Measurements from ENCODE around the gene LRRC4C.
"Not testable (repeated sequence)": the region's sequence is repeated elsewhere in the genome, so short reads cannot be mapped to it uniquely, and the experiment has no call there.

The LRRC4C gene

DNA sequence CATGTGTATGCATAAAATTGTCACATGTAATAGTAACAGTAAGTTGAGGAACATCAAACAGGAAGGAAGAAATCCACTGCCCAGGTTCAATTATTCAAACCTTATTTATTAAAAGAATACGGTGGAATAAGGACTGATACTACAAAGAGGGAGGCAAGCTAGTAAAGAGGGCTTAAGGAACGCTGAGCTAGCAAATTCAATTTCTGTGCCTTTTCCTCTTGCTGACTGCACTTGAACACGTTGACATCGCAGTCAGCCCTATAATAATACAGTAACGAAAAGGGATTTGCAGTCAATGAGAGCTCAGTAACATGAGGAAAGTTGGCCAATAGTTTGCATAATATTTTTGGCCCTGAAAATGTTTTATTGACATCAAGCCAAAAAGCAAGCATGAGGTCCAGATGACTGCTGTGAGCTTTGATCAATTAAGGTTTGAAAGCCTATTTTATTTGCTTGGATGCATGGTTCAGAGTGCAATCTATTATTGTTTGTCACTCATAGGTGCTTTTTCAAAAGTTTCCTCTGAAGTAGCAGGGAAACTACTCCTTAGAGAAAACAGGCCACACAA is 861.8 kb downstream of the LRRC4C start:
- DNase-seq (ENCODE audit: low spot score in 2 of 2) = no peak
- no peaks in the 10 kb centered on the region for H3K36me3 ChIP-seq (replicated peaks)
- no peaks in the 10 kb centered on the region for H3K27me3 ChIP-seq (ENCODE audit: low read depth)
- H3K4me3 ChIP-seq = no peak overlapping the region
- H3K9me3 ChIP-seq = no peaks in the 10 kb centered on the region
- H3K4me1 ChIP-seq = no peaks in the 10 kb centered on the region
- in situ Hi-C loops (cut with MboI; ENCODE audit: low sequenced_read_pairs) = no loop called here

DNA sequence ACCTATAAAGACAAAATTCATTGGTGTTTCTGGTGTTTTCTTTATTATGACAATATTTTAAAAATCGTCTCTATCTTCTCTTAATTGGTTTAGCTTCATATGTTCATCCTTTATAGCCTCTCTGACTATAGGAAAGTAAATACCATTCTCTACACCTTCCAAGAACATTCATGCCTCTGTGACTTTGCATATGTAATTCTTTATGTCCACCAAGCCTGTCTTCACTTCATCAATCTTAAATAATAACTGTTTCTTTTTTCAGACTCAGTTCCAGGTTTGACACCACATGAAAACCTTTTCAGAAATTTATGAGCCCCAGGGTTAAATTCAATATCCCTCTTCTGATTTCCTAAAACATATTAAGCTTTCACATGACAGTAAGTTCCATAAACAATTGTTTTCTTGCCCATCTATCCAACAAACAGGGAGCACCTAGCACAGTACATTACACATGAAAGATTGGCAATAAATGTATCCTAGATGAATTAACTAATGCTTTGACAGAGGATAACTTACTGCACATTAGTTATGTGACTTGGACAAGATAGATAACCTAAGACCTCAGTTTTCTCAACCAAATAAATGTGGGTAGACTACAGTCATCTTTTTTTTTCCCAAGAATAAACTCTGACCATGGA is 886.1 kb downstream of the LRRC4C start:
- H3K4me1 ChIP-seq = no peaks in the 10 kb centered on the region
- no peaks in the 10 kb centered on the region for H3K27me3 ChIP-seq (ENCODE audit: low read depth)
- DNase-seq (ENCODE audit: low spot score in 2 of 2) = no peak
- in situ Hi-C loops (cut with MboI; ENCODE audit: low sequenced_read_pairs) = no loop called here
- H3K9me3 ChIP-seq = no peaks in the 10 kb centered on the region
- no peaks in the 10 kb centered on the region for H3K36me3 ChIP-seq (replicated peaks)
- no peak overlapping the region for H3K4me3 ChIP-seq

DNA sequence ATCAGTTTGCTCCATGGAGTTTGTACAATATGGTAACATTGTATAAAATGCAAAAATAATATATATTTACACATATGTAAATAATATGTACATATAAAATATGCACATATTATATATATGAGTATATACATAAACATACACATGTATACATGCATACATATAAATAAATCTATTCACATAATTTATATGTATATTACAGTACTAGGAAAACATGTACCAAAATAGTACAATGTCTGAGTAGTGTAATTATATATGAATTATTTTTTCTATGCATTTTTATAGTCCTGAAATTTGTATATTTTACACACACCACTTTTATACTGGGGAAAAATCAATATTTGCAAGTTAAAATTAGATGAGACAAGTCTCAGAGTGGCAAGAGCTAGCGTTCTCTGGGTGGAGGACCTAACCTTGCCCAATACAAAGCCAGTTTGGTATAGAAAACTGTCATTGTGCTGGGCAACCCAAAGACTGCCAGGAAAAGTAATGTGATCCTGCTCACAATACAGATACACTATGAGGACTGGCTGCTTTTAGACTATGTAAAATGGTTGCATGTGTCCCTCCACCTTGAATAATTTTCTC is 889.4 kb downstream of the LRRC4C start:
- Histone ChIP-seq H3K27me3 (ENCODE audit: low read depth) (no peaks in the 10 kb centered on the region), H3K9me3 (no peaks in the 10 kb centered on the region), H3K4me1 (no peaks in the 10 kb centered on the region), H3K4me3 (no peak overlapping the region), H3K36me3 (replicated peaks) (no peaks in the 10 kb centered on the region)
- no peak for DNase-seq (ENCODE audit: low spot score in 2 of 2)
- in situ Hi-C loops (cut with MboI; ENCODE audit: low sequenced_read_pairs) = no loop called here

DNA sequence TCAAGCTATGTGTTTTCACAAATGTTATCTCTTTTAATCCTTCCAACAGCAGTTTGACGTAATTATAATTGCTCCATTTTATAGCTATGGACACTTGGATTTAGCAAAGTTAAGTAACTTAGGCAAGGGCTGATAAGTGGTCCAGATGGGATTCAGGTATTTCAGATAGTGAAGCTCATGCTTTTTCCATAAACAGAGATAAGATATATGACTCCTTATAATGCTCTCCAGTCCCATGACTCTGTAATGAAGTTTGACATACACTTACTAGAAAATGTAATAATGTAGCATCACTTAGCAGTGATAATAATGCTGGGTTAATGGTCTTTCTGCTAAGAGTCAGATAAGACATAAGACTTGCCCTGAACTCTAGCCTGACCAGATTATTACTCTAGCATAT is 892.1 kb downstream of the LRRC4C start:
- Histone ChIP-seq H3K36me3 (replicated peaks) (no peaks in the 10 kb centered on the region), H3K27me3 (ENCODE audit: low read depth) (no peaks in the 10 kb centered on the region), H3K4me1 (no peaks in the 10 kb centered on the region), H3K4me3 (no peak overlapping the region), H3K9me3 (no peaks in the 10 kb centered on the region)
- DNase-seq (ENCODE audit: low spot score in 2 of 2) = no peak
- in situ Hi-C loops (cut with MboI; ENCODE audit: low sequenced_read_pairs) = no loop called here

DNA sequence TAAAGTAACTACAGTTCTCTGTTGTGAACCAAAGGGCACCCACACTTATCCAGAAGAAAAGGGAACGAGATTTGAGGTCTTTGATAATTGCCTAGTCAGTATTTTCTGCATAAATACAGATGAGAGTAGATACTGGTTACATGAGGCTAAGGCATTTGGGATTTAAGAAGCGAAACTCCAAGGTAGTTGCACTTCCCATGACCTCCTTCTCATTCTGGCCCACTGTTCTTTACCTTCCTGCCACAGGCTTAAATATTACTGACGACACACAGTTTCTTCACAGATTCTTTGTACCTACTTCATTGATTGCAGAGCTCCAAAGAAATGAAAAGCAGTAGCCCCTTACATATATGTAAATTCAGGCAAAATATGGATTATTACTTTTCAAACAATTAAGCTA is 915.3 kb downstream of the LRRC4C start:
- H3K4me3 ChIP-seq = no peak overlapping the region
- no peaks in the 10 kb centered on the region for H3K4me1 ChIP-seq
- H3K27me3 ChIP-seq (ENCODE audit: low read depth) = no peaks in the 10 kb centered on the region
- no peaks in the 10 kb centered on the region for H3K9me3 ChIP-seq
- no peaks in the 10 kb centered on the region for H3K36me3 ChIP-seq (replicated peaks)
- DNase-seq (ENCODE audit: low spot score in 2 of 2) = no peak
- in situ Hi-C loops (cut with MboI; ENCODE audit: low sequenced_read_pairs) = no loop called here

DNA sequence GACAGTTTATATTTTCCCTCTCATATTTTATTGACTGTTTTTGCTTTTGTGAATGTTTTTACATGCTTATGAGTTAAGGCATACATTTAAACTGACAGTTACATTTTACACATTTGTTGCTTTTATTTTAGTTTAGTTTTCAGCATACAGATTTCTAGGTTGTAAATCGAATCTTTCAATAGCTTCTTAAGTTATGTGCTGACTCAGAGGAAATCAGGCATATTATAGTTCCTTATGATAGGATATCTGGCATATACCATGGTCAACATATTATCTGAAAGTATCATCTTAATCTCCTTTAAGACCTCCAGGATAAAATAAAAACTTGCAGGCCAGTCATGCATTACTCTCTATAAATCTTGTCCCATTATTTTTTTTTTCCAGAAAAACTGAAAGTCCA is 916.6 kb downstream of the LRRC4C start:
- no peaks in the 10 kb centered on the region for H3K9me3 ChIP-seq
- no peaks in the 10 kb centered on the region for H3K36me3 ChIP-seq (replicated peaks)
- no peaks in the 10 kb centered on the region for H3K27me3 ChIP-seq (ENCODE audit: low read depth)
- in situ Hi-C loops (cut with MboI; ENCODE audit: low sequenced_read_pairs) = no loop called here
- DNase-seq (ENCODE audit: low spot score in 2 of 2) = no peak
- H3K4me1 ChIP-seq = no peaks in the 10 kb centered on the region
- H3K4me3 ChIP-seq = no peak overlapping the region

DNA sequence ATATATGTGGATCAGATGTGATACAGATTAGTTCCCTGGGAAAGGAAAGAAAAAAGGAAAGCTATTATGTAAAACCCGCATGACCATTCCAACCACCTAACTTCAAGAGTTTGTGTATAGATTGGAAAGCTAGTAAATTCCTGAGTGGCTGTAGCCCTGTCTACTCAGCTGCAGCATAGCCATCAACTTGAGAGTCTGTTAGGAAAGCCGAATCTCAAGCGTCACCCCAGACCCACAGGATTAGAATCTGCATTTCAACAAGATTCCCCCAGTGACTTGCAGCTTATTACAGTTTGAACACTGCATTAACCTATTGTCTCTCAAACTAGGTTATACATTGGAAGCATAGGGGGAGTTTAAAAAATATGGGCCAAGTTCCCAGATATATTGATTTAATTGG is 921.7 kb downstream of the LRRC4C start:
- no peak for DNase-seq (ENCODE audit: low spot score in 2 of 2)
- no peaks in the 10 kb centered on the region for H3K4me1 ChIP-seq
- H3K27me3 ChIP-seq (ENCODE audit: low read depth) = no peaks in the 10 kb centered on the region
- H3K9me3 ChIP-seq = no peaks in the 10 kb centered on the region
- H3K36me3 ChIP-seq (replicated peaks) = no peaks in the 10 kb centered on the region
- in situ Hi-C loops (cut with MboI; ENCODE audit: low sequenced_read_pairs) = no loop called here
- H3K4me3 ChIP-seq = no peak overlapping the region

DNA sequence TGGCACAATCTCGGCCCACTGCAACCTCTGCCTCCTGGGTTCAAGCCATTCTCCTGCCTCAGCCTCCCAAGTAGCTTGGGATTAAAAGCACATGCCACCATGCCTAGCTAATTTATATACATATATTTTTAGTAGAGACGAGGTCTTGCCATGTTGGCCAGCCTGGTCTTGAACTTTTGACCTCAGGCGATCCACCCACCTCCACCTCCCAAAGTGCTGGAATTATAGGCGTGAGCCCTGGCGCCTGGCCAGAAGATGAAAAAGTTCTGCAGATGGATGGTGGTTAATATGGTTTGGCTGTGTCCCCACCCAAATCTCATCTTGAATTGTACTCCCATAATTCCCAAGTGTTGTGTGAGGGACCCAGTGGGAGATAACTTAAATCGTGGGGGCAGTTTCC is 937.4 kb downstream of the LRRC4C start:
- H3K9me3 ChIP-seq; DNase-seq (ENCODE audit: low spot score in 2 of 2): not testable (repeated sequence)

DNA sequence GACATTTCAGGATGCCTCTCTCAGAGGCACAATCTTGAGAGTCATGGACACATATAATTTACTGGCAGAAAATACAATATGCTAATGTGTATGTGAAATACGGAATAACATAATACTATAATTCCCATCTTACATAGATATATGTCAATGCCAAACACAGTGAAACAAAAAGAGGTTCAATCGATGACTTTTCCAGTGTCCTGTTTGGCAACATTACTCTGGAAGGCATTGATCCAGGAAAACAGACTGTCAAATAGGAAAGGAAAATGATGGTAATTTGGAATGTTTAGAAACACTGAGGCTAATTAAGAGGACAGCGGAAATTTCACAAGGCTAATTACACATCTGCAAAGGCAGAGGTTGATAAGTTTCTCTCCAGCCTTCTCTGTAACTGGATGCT is 942.3 kb downstream of the LRRC4C start:
- no peaks in the 10 kb centered on the region for H3K9me3 ChIP-seq
- H3K27me3 ChIP-seq (ENCODE audit: low read depth) = no peaks in the 10 kb centered on the region
- no peaks in the 10 kb centered on the region for H3K4me1 ChIP-seq
- no peaks in the 10 kb centered on the region for H3K36me3 ChIP-seq (replicated peaks)
- DNase-seq (ENCODE audit: low spot score in 2 of 2) = no peak
- no peak overlapping the region for H3K4me3 ChIP-seq
- in situ Hi-C loops (cut with MboI; ENCODE audit: low sequenced_read_pairs) = no loop called here

More for the DNA sequence above, 937.4 kb downstream of the LRRC4C start:
- H3K27me3 ChIP-seq (ENCODE audit: low read depth); in situ Hi-C loops (cut with MboI; ENCODE audit: low sequenced_read_pairs); H3K4me1 ChIP-seq; H3K36me3 ChIP-seq (replicated peaks); H3K4me3 ChIP-seq: not testable (repeated sequence)

DNA sequence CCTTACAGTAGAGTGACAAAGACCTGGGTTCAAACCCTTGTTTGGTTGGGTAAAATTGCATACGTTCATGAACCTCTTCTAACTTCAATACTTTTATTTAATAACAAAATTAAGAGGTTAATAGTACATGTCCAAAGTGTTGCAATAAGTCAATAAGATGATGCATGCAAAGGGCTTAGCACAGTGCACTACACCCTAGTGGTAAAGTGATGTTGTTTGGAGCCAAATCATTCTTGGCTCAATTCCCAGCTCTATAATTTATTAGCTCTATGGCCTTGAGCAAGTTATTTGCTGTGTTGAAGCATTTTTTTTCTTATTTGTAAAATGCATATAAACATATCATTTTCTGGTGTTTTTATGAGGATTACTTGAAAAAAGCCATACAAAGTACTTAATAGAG is 945.3 kb downstream of the LRRC4C start:
- no peaks in the 10 kb centered on the region for H3K27me3 ChIP-seq (ENCODE audit: low read depth)
- in situ Hi-C loops (cut with MboI; ENCODE audit: low sequenced_read_pairs) = no loop called here
- DNase-seq (ENCODE audit: low spot score in 2 of 2) = no peak
- no peaks in the 10 kb centered on the region for H3K4me1 ChIP-seq
- no peak overlapping the region for H3K4me3 ChIP-seq
- H3K36me3 ChIP-seq (replicated peaks) = no peaks in the 10 kb centered on the region
- no peaks in the 10 kb centered on the region for H3K9me3 ChIP-seq

DNA sequence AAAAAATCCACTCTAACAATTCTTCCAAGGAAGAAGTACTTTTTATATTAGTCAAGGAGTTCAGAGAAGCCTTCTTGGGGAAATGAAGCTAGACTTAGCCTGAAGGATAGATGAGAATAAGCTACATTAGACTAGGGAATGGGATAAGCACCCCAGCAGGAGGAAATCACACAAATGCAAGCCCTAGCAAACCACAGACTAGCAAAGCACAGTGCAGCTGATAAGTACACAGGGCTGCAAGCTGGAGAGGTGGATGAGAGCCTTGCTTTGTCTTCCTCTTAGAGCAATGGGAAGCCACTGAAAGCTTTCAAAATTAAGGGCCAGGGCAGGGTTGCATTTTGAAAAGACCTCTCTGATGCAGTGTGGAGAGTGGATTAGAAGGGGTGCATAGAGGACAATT is 946.2 kb downstream of the LRRC4C start:
- no peaks in the 10 kb centered on the region for H3K9me3 ChIP-seq
- DNase-seq (ENCODE audit: low spot score in 2 of 2) = no peak
- no peaks in the 10 kb centered on the region for H3K4me1 ChIP-seq

DNA sequence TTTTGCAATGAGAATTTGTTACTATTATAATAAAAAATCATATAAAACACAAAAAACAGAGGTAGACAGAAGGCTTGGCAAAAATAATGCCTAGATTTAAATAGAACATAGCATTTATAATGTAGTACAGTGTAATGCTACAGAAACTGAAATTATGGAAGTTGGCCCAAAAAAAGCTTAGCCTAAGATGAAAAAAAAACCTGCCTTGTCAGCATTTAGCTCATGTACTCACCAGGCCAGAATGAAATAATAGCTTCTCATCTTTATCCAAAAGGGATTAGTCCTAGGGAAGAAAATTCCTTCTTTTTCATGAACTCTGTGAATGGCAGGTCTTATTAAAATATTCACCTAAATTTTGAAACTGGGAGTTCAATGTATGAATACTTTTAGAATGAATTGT is 951.1 kb downstream of the LRRC4C start:
- Histone ChIP-seq H3K9me3 (no peaks in the 10 kb centered on the region), H3K36me3 (replicated peaks) (no peaks in the 10 kb centered on the region), H3K4me3 (no peak overlapping the region), H3K4me1 (no peaks in the 10 kb centered on the region), H3K27me3 (ENCODE audit: low read depth) (no peaks in the 10 kb centered on the region)
- no peak for DNase-seq (ENCODE audit: low spot score in 2 of 2)
- in situ Hi-C loops (cut with MboI; ENCODE audit: low sequenced_read_pairs) = no loop called here

More for the DNA sequence above, 946.2 kb downstream of the LRRC4C start:
- Histone ChIP-seq H3K27me3 (ENCODE audit: low read depth) (no peaks in the 10 kb centered on the region), H3K36me3 (replicated peaks) (no peaks in the 10 kb centered on the region), H3K4me3 (no peak overlapping the region)
- in situ Hi-C loops (cut with MboI; ENCODE audit: low sequenced_read_pairs) = no loop called here

DNA sequence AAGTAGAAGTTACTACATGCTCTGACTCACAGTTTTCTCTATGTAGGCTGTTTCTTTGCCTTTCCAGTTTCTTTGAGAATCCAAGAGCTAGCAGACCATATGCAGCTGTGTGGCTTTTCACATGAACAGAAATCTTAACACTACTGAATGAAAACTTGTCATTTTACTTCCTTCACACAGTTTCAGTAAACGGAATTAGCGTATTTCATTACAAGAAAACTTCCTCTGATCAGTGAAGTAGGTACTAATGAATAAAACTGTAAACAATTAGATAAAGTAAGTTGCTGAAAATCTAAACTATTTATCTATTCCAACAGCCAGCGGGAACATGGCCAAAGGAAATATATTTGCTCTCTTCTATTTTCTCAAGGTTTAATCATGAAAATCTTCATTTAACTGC is 953.2 kb downstream of the LRRC4C start:
- no peak overlapping the region for H3K4me3 ChIP-seq
- in situ Hi-C loops (cut with MboI; ENCODE audit: low sequenced_read_pairs) = no loop called here
- no peaks in the 10 kb centered on the region for H3K9me3 ChIP-seq
- H3K36me3 ChIP-seq (replicated peaks) = no peaks in the 10 kb centered on the region
- no peaks in the 10 kb centered on the region for H3K27me3 ChIP-seq (ENCODE audit: low read depth)
- DNase-seq (ENCODE audit: low spot score in 2 of 2) = no peak
- no peaks in the 10 kb centered on the region for H3K4me1 ChIP-seq

DNA sequence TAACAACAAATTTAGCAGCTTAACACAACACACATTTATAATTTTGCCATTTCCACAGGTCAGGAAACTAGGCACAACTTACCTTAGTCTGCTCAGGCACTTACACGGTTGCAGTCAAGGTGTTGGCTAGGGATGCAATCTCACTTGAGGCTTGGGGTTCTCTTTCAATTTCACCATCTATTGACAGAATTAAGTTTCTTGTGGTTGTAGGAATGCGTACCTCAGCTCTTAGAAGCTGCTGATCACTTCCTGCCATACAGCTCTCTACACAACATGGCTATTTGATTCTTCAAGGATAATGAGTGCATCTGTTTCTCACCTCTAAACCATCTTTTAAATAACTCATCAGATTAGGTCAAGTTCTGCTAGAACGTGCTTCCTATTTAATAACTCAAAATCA is 968.1 kb downstream of the LRRC4C start:
- H3K27me3 ChIP-seq (ENCODE audit: low read depth) = no peaks in the 10 kb centered on the region
- no peaks in the 10 kb centered on the region for H3K4me1 ChIP-seq
- H3K36me3 ChIP-seq (replicated peaks) = no peaks in the 10 kb centered on the region
- H3K9me3 ChIP-seq = no peaks in the 10 kb centered on the region
- DNase-seq (ENCODE audit: low spot score in 2 of 2) = no peak
- no peak overlapping the region for H3K4me3 ChIP-seq
- in situ Hi-C loops (cut with MboI; ENCODE audit: low sequenced_read_pairs) = no loop called here

DNA sequence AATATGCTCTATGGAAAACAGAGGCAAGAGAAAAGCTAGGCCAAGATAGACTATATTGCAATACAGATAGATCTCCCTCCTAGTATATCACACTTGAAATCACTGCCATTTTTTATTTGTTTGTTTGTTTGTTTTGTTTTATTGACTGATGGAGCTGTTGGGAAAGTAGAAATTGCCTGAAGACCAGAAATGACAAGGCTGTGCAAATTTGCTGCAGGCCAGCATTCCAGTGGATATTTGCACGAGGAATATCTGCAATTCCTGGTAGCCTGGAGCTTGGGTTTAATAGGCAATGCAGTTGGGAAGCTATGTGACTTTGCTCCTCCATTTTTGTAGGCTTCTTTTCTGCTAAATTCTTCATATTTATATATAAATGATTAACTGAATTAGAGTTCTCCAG is 991.7 kb downstream of the LRRC4C start:
- Histone ChIP-seq H3K4me3 (no peak overlapping the region), H3K9me3 (no peaks in the 10 kb centered on the region), H3K4me1 (no peaks in the 10 kb centered on the region), H3K36me3 (replicated peaks) (no peaks in the 10 kb centered on the region), H3K27me3 (ENCODE audit: low read depth) (no peaks in the 10 kb centered on the region)
- in situ Hi-C loops (cut with MboI; ENCODE audit: low sequenced_read_pairs) = no loop called here
- no peak for DNase-seq (ENCODE audit: low spot score in 2 of 2)
